ENCODE measurements around the gene IPO4. TPM values are rescaled to one million over a fixed set of nuclear protein-coding genes. Genes with fewer than 3 reads are reported as not detected.

Gene IPO4
- total RNA-seq, 1 experiment from 2014 or later, result 157 TPM

GRCh38 chr14:24157331-24157730 lies 31.3 kb downstream of the IPO4 start:
- no peaks in the 10 kb centered on the region for H3K27me3 ChIP-seq (replicated peaks; ENCODE audit: insufficient read depth, low read depth, low read length, poor library complexity)

GRCh38 chr14:24156840-24157239 lies 31.8 kb downstream of the IPO4 start:
- ChIA-PET POLR2A (ENCODE audit: low non-redundant PET) (no interaction called here), CTCF (no interaction called here)
- peaks cover 5% of the 10 kb centered on the region for H3K4me1 ChIP-seq (ENCODE audit: insufficient read depth, low read length, poor library complexity, severe bottlenecking)
- intact Hi-C loops (cut with micrococcal nuclease; ENCODE audit: unreplicated experiment), result no loop called here
- no peaks in the 10 kb centered on the region for H3K9me3 ChIP-seq (ENCODE audit: low read depth, low read length, poor library complexity, severe bottlenecking)
- H3K4me3 ChIP-seq (ENCODE audit: low read depth, low read length, poor library complexity, severe bottlenecking), result no peak overlapping the region
- H3K36me3 ChIP-seq (ENCODE audit: insufficient read depth, low read length, poor library complexity, severe bottlenecking), result peaks cover 56% of the 10 kb centered on the region
- BruUV-seq (replicated peaks), result no TSS peak
- H3K27ac ChIP-seq (ENCODE audit: low read depth, low read length, poor library complexity, severe bottlenecking), result no peak overlapping the region
- H3K27me3 ChIP-seq (replicated peaks; ENCODE audit: insufficient read depth, low read depth, low read length, poor library complexity), result no peaks in the 10 kb centered on the region
- no peak for DNase-seq (ENCODE audit: low spot score)
- TF ChIP-seq EZH2 (IDR thresholded peaks at IDR 0.05; ENCODE audit: borderline replicate concordance, low read depth, low read length, poor library complexity, severe bottlenecking) (no peak), CTCF (conservative IDR thresholded peaks at IDR 0.05; ENCODE audit: low read depth, low read length) (no peak)

More at GRCh38 chr14:24157331-24157730, 31.3 kb downstream of the IPO4 start:
- Histone ChIP-seq H3K27ac (ENCODE audit: low read depth, low read length, poor library complexity, severe bottlenecking) (no peak overlapping the region), H3K4me3 (ENCODE audit: low read depth, low read length, poor library complexity, severe bottlenecking) (no peak overlapping the region), H3K36me3 (ENCODE audit: insufficient read depth, low read length, poor library complexity, severe bottlenecking) (peaks cover 51% of the 10 kb centered on the region), H3K4me1 (ENCODE audit: insufficient read depth, low read length, poor library complexity, severe bottlenecking) (peaks cover 8% of the 10 kb centered on the region), H3K9me3 (ENCODE audit: low read depth, low read length, poor library complexity, severe bottlenecking) (no peaks in the 10 kb centered on the region)
- POLR2A ChIA-PET (ENCODE audit: low non-redundant PET), result no interaction called here
- DNase-seq (ENCODE audit: low spot score), result no peak
- BruUV-seq (replicated peaks), result no TSS peak
- intact Hi-C loops (cut with micrococcal nuclease; ENCODE audit: unreplicated experiment), result no loop called here
- TF ChIP-seq CTCF (conservative IDR thresholded peaks at IDR 0.05; ENCODE audit: low read depth, low read length), result no peak
- no peak for TF ChIP-seq EZH2 (IDR thresholded peaks at IDR 0.05; ENCODE audit: borderline replicate concordance, low read depth, low read length, poor library complexity, severe bottlenecking)
- CTCF ChIA-PET, result no interaction called here

- Histone ChIP-seq H3K9me3 (ENCODE audit: low read depth, low read length, poor library complexity, severe bottlenecking) (no peaks in the 10 kb centered on the region), H3K27me3 (replicated peaks; ENCODE audit: insufficient read depth, low read depth, low read length, poor library complexity) (no peaks in the 10 kb centered on the region), H3K4me1 (ENCODE audit: insufficient read depth, low read length, poor library complexity, severe bottlenecking) (no peaks in the 10 kb centered on the region), H3K27ac (ENCODE audit: low read depth, low read length, poor library complexity, severe bottlenecking) (no peak overlapping the region), H3K4me3 (ENCODE audit: low read depth, low read length, poor library complexity, severe bottlenecking) (no peak overlapping the region), H3K36me3 (ENCODE audit: insufficient read depth, low read length, poor library complexity, severe bottlenecking) (peaks cover 64% of the 10 kb centered on the region)
- ChIA-PET CTCF (no interaction called here), POLR2A (ENCODE audit: low non-redundant PET) (interaction anchor here (0.7 kb wide), 1 partner anchor 8 kb away, joined by 6 read pairs; no protein-coding TSS in a partner anchor)
- intact Hi-C loops (cut with micrococcal nuclease; ENCODE audit: unreplicated experiment), result no loop called here
- no TSS peak for BruUV-seq (replicated peaks)
- no peak for DNase-seq (ENCODE audit: low spot score)
- TF ChIP-seq EZH2 (IDR thresholded peaks at IDR 0.05; ENCODE audit: borderline replicate concordance, low read depth, low read length, poor library complexity, severe bottlenecking) (no peak), CTCF (conservative IDR thresholded peaks at IDR 0.05; ENCODE audit: low read depth, low read length) (no peak)
Observed at GRCh38 chr14:24155100-24155499, 33.5 kb downstream of the IPO4 start.
